Endothelial cell of umbilical vein (primary cell): ENCODE data around the gene DBNL. TPM values are rescaled to one million over a fixed set of nuclear protein-coding genes. Genes with fewer than 3 reads are reported as not detected.
"Not testable (repeated sequence)": the region's sequence is repeated elsewhere in the genome, so short reads cannot be mapped to it uniquely, and the experiment has no call there.

Experiments used
- BruUV-seq: library from RNA; stranded (reverse); fragments of 400-500 nt; replicated peaks from 2 replicates; lab custom pipeline; 2021; lab: Mats Ljungman, UMichigan
- CTCF ChIA-PET: fragments of 300-600, 350-600 bp; sonication (Branson Sonifier 250); formaldehyde crosslinking; loops from one replicate; lab custom pipeline; 2021; ENCODE audit warnings: antibody characterized with exemption, inconsistent platforms; lab: Charles Lee
- POLR2A ChIA-PET: fragments of 300-600, 350-600 bp; sonication (Branson Sonifier 250); formaldehyde crosslinking; loops from one replicate; lab custom pipeline; 2021; ENCODE audit warnings: antibody characterized with exemption, inconsistent platforms; lab: Charles Lee
- DNase-seq: peaks from one replicate; pipeline ENCODE4 v3.0.0-alpha.2; 2011; ENCODE audit warnings: low read depth, low spot score
- FAIRE-seq: peaks from 2 replicates; lab custom pipeline; 2011; peaks lifted over from hg19 to GRCh38; lab: Jason Lieb, UNC
- H2AFZ ChIP-seq: 2 replicates; pipeline ENCODE4 v1.6.0; 2012; ENCODE audit warnings: low read depth, low read length, control low read depth, inconsistent platforms
- H3K27ac ChIP-seq: 2 replicates; pipeline ENCODE4 v1.5.1; 2011; ENCODE audit warnings: low read depth, mild to moderate bottlenecking, control low read depth, low read length, moderate library complexity; ENCODE audit not compliant: insufficient read depth
- H3K27me3 ChIP-seq, 2 experiments: 2 replicates each; pipeline versions ENCODE4 v1.6.0 to v1.6.1; 2011; ENCODE audit warnings: low read length in 2 of 2, mixed read lengths in 1 of 2; ENCODE audit not compliant: control insufficient read depth in 2 of 2, insufficient read depth in 2 of 2
- H3K36me3 ChIP-seq, 2 experiments: 2 replicates in 1 of 2; 3 replicates in 1 of 2; pipeline ENCODE4 v1.5.1; 2011; ENCODE audit warnings: low read length in 2 of 2, mild to moderate bottlenecking in 1 of 2, moderate library complexity in 1 of 2; ENCODE audit not compliant: control insufficient read depth in 2 of 2, insufficient read depth in 2 of 2; ENCODE audit errors: extremely low read depth in 1 of 2
- H3K4me1 ChIP-seq: 3 replicates; pipeline ENCODE4 v1.5.1; 2011; ENCODE audit warnings: mild to moderate bottlenecking, low read length; ENCODE audit not compliant: control insufficient read depth, insufficient read depth; ENCODE audit errors: extremely low read depth
- H3K4me2 ChIP-seq: 2 replicates; pipeline ENCODE4 v1.6.1; 2011; ENCODE audit warnings: low read length, control low read depth, mixed read lengths; ENCODE audit not compliant: insufficient read depth
- H3K4me3 ChIP-seq, 3 experiments: fragments of 200-600 bp in 1 of 3; sonication (generic), shearing (Covaris generic) in 1 of 3; replicated peaks in 1 of 3; 2 replicates each; pipeline ENCODE4 v1.5.1; 2011 to 2016; ENCODE audit warnings: control low read depth in 3 of 3, low read length in 3 of 3, mild to moderate bottlenecking in 2 of 3, inconsistent platforms in 1 of 3, low read depth in 1 of 3, moderate library complexity in 1 of 3; ENCODE audit not compliant: insufficient read depth in 1 of 3
- H3K79me2 ChIP-seq: 2 replicates; pipeline ENCODE4 v1.6.0; 2012; ENCODE audit warnings: low read length, inconsistent platforms; ENCODE audit not compliant: control insufficient read depth, insufficient read depth
- H3K9ac ChIP-seq: replicated peaks from 2 replicates; pipeline ENCODE3; 2011; ENCODE audit warnings: low read length, control low read depth; ENCODE audit not compliant: insufficient read depth; ENCODE audit errors: extremely low read depth
- H3K9me1 ChIP-seq: replicated peaks from 3 replicates; pipeline ENCODE4 v1.6.0; 2011; ENCODE audit warnings: mild to moderate bottlenecking, low read length; ENCODE audit not compliant: control insufficient read depth, insufficient read depth; ENCODE audit errors: extremely low read depth
- H3K9me3 ChIP-seq: replicated peaks from 2 replicates; pipeline ENCODE4 v1.5.1; 2012; ENCODE audit warnings: low read length, inconsistent platforms; ENCODE audit not compliant: control insufficient read depth, insufficient read depth
- H4K20me1 ChIP-seq: replicated peaks from 2 replicates; pipeline ENCODE3; 2011; ENCODE audit warnings: mild to moderate bottlenecking, low read length; ENCODE audit not compliant: control insufficient read depth, insufficient read depth; ENCODE audit errors: extremely low read depth
- dilution Hi-C: fragments of 300-500 bp; cut with MboI; formaldehyde crosslinking; loops from one replicate; pipeline ENCODE4 v1.15.0; 2019; ENCODE audit warnings: low sequenced_read_pairs; ENCODE audit not compliant: extremely low pct_ligation_motif_present
- intact Hi-C: fragments of 100-400 bp; cut with micrococcal nuclease; formaldehyde crosslinking; loops from one replicate; pipeline ENCODE4 v1.10.0; 2022
- polyA plus RNA-seq, 4 experiments: library from polyadenylated mRNA; depleted of rRNA in 3 of 4; stranded (reverse) in 3 of 4; unstranded in 1 of 4; fragments of >200 nt; gene quantifications; 2 replicates each; pipeline versions ENCODE4 v1.2.1 to v1.2.3, GENCODE V29; 2011 to 2012; ENCODE audit warnings: missing spikeins in 1 of 4
- total RNA-seq: library from RNA; stranded (reverse); gene quantifications from 2 replicates; pipeline ENCODE4 v1.2.3, GENCODE V29; 2021

The DBNL gene
- total and polyA plus RNA-seq, 2 donors (not counting 3 experiments of a cell fraction or from before 2014, with no cell fraction given), result 94.0 to 123 TPM

DNA sequence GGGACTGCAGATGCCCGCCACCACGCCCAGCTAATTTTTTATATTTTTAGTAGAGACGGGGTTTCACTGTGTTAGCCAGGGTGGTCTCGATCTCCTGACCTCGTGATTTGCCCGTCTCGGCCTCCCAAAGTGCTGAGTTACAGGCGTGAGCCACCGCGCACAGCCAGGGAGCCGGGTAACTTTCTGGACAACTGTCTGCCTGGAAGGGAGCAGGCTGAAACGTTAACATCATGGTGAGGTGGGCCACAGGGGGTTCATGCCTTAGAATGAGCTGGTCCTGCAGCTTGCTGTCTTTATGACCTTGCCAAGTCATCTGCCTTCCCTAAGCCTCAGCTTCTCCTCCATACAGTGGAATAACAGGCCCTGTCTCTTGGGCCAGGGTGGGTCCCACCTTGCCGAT is 13.2 kb upstream of the DBNL start:
- H3K4me1 ChIP-seq, H3K4me3 ChIP-seq, H3K9me3 ChIP-seq, DNase-seq, H3K9ac ChIP-seq, intact Hi-C loops, dilution Hi-C loops, H3K27me3 ChIP-seq, H3K27ac ChIP-seq, H3K9me1 ChIP-seq, H2AFZ ChIP-seq, H4K20me1 ChIP-seq, FAIRE-seq, BruUV-seq, POLR2A ChIA-PET, H3K4me2 ChIP-seq, H3K36me3 ChIP-seq, H3K79me2 ChIP-seq, CTCF ChIA-PET: not testable (repeated sequence)

DNA sequence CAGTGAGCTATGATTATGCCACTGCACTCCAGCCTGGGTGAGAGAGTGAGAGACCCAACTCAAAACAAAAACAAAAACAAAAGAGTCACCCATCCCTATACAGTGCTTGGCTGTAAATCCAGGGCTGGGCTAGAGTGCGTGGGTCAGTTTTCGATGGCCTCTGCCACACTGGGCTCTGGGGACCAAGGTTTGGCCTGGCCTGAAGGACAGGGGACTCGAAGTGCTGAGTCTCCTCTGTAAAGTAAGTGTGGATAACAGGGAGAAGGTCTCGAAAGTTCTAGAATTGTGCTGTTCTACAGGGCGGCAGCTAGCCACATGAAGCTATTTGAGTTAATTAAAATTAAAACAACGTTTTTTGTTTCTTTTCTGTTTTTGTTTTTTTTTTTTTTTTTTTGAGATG is 12.5 kb upstream of the DBNL start:
- H3K9ac ChIP-seq, POLR2A ChIA-PET, H3K79me2 ChIP-seq, FAIRE-seq, H3K36me3 ChIP-seq, dilution Hi-C loops, H3K4me3 ChIP-seq, H2AFZ ChIP-seq, H3K27me3 ChIP-seq, H4K20me1 ChIP-seq, BruUV-seq, DNase-seq, H3K9me3 ChIP-seq, H3K27ac ChIP-seq, intact Hi-C loops, H3K4me2 ChIP-seq, H3K4me1 ChIP-seq, CTCF ChIA-PET, H3K9me1 ChIP-seq: not testable (repeated sequence)

DNA sequence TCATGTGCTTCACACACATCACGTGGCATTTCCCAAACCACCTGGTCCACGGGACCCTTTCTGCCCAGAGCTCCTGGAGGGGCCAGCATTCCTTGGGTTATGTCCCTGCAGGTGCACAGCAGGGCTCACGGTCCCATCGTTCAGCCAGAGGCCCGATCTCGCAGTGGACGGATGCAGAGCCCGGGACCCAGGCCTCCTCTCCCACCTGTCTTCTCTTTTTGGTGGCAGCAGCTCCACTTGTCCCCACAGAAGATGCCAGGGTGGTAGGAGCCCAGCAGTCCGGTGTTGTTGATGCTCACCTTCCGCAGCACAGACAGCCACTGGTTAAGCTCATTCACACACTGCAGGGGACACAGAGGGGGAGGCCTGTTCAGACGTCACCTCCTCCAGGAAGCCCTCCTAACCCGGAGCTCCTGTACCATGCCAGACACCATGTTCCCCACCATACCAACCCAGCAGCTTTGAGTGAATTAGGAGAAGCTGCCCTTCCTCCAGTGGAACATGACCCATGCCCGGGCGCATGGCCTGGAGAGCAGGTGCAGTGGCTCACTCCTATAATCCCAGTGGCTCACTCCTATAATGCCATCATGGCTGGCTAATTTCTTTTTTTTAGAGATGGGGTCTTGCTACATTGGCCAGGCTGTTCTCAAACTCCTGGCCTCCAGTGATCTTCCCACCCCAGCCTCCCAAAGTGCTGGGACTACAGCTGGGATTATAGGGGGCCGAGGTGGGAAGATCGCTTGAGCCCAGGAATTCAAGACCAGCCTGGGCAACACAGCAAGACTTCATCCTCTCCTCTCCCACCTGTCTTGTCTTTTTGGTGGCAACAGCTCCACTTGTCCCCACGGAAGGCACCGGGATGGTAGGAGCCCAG is 10.3 kb upstream of the DBNL start:
- DNase-seq, FAIRE-seq, H2AFZ ChIP-seq, H3K27ac ChIP-seq, CTCF ChIA-PET, intact Hi-C loops, H3K36me3 ChIP-seq, H3K27me3 ChIP-seq, H3K9ac ChIP-seq, H3K9me3 ChIP-seq, POLR2A ChIA-PET, H3K4me3 ChIP-seq, H4K20me1 ChIP-seq, H3K9me1 ChIP-seq, H3K79me2 ChIP-seq, H3K4me1 ChIP-seq, BruUV-seq, dilution Hi-C loops, H3K4me2 ChIP-seq: not testable (repeated sequence)

DNA sequence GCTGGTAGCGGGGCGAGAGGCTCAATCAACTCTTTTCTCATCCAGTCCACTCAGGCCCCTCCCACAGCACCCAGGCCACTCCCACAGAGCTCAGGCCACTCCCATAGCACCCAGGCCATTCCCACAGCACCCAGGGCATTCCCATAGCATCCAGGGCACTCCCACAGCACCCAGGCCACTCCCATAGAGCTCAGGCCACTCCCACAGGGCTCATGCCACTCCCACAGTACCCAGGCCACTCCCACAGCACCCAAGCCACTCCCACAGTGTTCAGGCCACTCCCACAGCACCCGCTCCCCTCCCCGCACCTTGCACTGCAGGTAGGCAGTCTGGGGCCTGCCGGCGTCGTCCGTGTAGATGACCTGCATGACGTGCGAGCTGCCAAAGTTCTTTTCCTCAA is 8.1 kb upstream of the DBNL start:
- H3K9ac ChIP-seq, H3K27ac ChIP-seq, H3K79me2 ChIP-seq, H2AFZ ChIP-seq, H3K9me1 ChIP-seq, CTCF ChIA-PET, FAIRE-seq, H3K4me2 ChIP-seq, POLR2A ChIA-PET, intact Hi-C loops, H3K4me3 ChIP-seq, H3K27me3 ChIP-seq, H3K36me3 ChIP-seq, dilution Hi-C loops, DNase-seq, H4K20me1 ChIP-seq, H3K9me3 ChIP-seq, H3K4me1 ChIP-seq, BruUV-seq: not testable (repeated sequence)
